ENCODE data around the gene UTS2B. TPM values are rescaled to one million over a fixed set of nuclear protein-coding genes. Genes with fewer than 3 reads are reported as not detected.

The UTS2B gene
- total and polyA plus RNA-seq, 2 of the 13 experiments (the other 11 are each of a cell fraction or from before 2014, with no cell fraction given): 0.03 to 0.46 TPM

DNA sequence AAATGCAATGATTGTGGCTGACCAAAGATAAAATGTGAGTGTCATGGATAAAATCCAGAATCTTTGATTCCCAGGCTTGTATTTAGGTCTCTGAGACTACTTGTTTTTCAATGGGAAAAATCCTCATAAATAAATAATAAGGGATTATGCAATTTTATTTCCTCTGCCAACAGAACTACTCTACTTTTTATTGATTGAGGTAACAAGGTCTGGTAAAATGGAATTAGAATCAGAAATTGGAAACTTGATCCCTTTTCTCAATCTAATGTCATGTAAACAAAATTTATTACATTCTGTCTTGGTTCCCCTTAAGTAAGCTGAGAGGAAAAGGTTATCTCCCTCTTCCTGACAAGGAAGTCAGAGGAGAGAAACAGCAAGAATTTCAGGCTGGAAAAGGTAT lies 49.4 kb downstream of the UTS2B start:
- DNase-seq (ENCODE audit: low spot score): no peak
- H4K20me1 ChIP-seq (ENCODE audit: insufficient read depth, low read length): no peaks in the 10 kb centered on the region
- intact Hi-C loops (cut with micrococcal nuclease; ENCODE audit: unreplicated experiment) (no loop called here), in situ Hi-C loops (cut with HindIII; ENCODE audit: extremely low pct_ligation_motif_present, low pct_unique_long_range_greater_than_20kb) (no loop called here)
- no peaks in the 10 kb centered on the region for H3K9me3 ChIP-seq (ENCODE audit: low read length)
- H3K36me3 ChIP-seq (replicated peaks in 1 of 2; ENCODE audit: control insufficient read depth in 1 of 2, insufficient read depth in 2 of 2, low read length in 2 of 2): no peaks in the 10 kb centered on the region
- H3K4me2 ChIP-seq (ENCODE audit: low read depth, low read length): no peak overlapping the region
- no peak for FAIRE-seq
- H2AFZ ChIP-seq (ENCODE audit: low read length): no peak overlapping the region
- H3K4me3 ChIP-seq (replicated peaks in 1 of 3; ENCODE audit: insufficient read depth in 1 of 3, low read depth in 2 of 3, low read length in 3 of 3): no peak overlapping the region
- no peaks in the 10 kb centered on the region for H3K27me3 ChIP-seq (ENCODE audit: control insufficient read depth in 1 of 2, insufficient read depth in 2 of 2, low read length in 2 of 2)
- no peak overlapping the region for H3K9ac ChIP-seq (ENCODE audit: insufficient read depth, low read depth, low read length)
- no peaks in the 10 kb centered on the region for H3K79me2 ChIP-seq (ENCODE audit: insufficient read depth, low read length)
- no peak for ATAC-seq
- BruUV-seq (replicated peaks): no TSS peak
- ChIA-PET POLR2A (no interaction called here), CTCF (ENCODE audit: low intra/inter-chr PET ratio, low total read pairs) (no interaction called here)
- no peak overlapping the region for H3K27ac ChIP-seq (ENCODE audit: extremely low read length, insufficient read depth, low read length)
- H3K4me1 ChIP-seq (ENCODE audit: insufficient read depth, low read length): no peaks in the 10 kb centered on the region
- TF ChIP-seq, protein P1, sequence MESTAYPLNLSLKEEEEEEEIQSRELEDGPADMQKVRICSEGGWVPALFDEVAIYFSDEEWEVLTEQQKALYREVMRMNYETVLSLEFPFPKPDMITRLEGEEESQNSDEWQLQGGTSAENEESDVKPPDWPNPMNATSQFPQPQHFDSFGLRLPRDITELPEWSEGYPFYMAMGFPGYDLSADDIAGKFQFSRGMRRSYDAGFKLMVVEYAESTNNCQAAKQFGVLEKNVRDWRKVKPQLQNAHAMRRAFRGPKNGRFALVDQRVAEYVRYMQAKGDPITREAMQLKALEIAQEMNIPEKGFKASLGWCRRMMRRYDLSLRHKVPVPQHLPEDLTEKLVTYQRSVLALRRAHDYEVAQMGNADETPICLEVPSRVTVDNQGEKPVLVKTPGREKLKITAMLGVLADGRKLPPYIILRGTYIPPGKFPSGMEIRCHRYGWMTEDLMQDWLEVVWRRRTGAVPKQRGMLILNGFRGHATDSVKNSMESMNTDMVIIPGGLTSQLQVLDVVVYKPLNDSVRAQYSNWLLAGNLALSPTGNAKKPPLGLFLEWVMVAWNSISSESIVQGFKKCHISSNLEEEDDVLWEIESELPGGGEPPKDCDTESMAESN (CRISPR knock-in tag; conservative IDR thresholded peaks at IDR 0.05): no peak
- TF ChIP-seq NFIC (IDR thresholded peaks at IDR 0.05; ENCODE audit: low read length): no peak
- no peak for TF ChIP-seq ZFX (CRISPR knock-in tag; IDR thresholded peaks at IDR 0.05; ENCODE audit: low read depth)
- no peak for TF ChIP-seq ZNF24 (IDR thresholded peaks at IDR 0.05)
- TF ChIP-seq ZNF564 (CRISPR knock-in tag; IDR thresholded peaks at IDR 0.05): no peak
- no peak for TF ChIP-seq TCF7 (IDR thresholded peaks at IDR 0.05; ENCODE audit: low read depth)
- TF ChIP-seq, protein P2, sequence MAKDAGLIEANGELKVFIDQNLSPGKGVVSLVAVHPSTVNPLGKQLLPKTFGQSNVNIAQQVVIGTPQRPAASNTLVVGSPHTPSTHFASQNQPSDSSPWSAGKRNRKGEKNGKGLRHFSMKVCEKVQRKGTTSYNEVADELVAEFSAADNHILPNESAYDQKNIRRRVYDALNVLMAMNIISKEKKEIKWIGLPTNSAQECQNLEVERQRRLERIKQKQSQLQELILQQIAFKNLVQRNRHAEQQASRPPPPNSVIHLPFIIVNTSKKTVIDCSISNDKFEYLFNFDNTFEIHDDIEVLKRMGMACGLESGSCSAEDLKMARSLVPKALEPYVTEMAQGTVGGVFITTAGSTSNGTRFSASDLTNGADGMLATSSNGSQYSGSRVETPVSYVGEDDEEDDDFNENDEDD (CRISPR knock-in tag; IDR thresholded peaks at IDR 0.05; ENCODE audit: borderline replicate concordance): no peak
- no peak for TF ChIP-seq HMG20A (CRISPR knock-in tag; IDR thresholded peaks at IDR 0.05; ENCODE audit: borderline replicate concordance)
- TF ChIP-seq, protein P3, sequence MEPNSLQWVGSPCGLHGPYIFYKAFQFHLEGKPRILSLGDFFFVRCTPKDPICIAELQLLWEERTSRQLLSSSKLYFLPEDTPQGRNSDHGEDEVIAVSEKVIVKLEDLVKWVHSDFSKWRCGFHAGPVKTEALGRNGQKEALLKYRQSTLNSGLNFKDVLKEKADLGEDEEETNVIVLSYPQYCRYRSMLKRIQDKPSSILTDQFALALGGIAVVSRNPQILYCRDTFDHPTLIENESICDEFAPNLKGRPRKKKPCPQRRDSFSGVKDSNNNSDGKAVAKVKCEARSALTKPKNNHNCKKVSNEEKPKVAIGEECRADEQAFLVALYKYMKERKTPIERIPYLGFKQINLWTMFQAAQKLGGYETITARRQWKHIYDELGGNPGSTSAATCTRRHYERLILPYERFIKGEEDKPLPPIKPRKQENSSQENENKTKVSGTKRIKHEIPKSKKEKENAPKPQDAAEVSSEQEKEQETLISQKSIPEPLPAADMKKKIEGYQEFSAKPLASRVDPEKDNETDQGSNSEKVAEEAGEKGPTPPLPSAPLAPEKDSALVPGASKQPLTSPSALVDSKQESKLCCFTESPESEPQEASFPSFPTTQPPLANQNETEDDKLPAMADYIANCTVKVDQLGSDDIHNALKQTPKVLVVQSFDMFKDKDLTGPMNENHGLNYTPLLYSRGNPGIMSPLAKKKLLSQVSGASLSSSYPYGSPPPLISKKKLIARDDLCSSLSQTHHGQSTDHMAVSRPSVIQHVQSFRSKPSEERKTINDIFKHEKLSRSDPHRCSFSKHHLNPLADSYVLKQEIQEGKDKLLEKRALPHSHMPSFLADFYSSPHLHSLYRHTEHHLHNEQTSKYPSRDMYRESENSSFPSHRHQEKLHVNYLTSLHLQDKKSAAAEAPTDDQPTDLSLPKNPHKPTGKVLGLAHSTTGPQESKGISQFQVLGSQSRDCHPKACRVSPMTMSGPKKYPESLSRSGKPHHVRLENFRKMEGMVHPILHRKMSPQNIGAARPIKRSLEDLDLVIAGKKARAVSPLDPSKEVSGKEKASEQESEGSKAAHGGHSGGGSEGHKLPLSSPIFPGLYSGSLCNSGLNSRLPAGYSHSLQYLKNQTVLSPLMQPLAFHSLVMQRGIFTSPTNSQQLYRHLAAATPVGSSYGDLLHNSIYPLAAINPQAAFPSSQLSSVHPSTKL (CRISPR knock-in tag; IDR thresholded peaks at IDR 0.05): no peak
- no peak for TF ChIP-seq ZMYM2 (CRISPR knock-in tag; IDR thresholded peaks at IDR 0.05)
- TF ChIP-seq, protein P4, sequence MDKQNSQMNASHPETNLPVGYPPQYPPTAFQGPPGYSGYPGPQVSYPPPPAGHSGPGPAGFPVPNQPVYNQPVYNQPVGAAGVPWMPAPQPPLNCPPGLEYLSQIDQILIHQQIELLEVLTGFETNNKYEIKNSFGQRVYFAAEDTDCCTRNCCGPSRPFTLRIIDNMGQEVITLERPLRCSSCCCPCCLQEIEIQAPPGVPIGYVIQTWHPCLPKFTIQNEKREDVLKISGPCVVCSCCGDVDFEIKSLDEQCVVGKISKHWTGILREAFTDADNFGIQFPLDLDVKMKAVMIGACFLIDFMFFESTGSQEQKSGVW (CRISPR knock-in tag; IDR thresholded peaks at IDR 0.05; ENCODE audit: borderline replicate concordance): no peak
- TF ChIP-seq MAZ (IDR thresholded peaks at IDR 0.05; ENCODE audit: borderline replicate concordance, low read depth, low read length): no peak
- no peak for TF ChIP-seq MAZ (CRISPR knock-in tag; IDR thresholded peaks at IDR 0.05; ENCODE audit: low read depth)
- TF ChIP-seq JUNB (CRISPR knock-in tag; IDR thresholded peaks at IDR 0.05; ENCODE audit: borderline replicate concordance): no peak
- TF ChIP-seq, protein P5, sequence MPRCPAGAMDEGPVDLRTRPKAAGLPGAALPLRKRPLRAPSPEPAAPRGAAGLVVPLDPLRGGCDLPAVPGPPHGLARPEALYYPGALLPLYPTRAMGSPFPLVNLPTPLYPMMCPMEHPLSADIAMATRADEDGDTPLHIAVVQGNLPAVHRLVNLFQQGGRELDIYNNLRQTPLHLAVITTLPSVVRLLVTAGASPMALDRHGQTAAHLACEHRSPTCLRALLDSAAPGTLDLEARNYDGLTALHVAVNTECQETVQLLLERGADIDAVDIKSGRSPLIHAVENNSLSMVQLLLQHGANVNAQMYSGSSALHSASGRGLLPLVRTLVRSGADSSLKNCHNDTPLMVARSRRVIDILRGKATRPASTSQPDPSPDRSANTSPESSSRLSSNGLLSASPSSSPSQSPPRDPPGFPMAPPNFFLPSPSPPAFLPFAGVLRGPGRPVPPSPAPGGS (CRISPR knock-in tag; IDR thresholded peaks at IDR 0.05): no peak
- TF ChIP-seq, protein P6, sequence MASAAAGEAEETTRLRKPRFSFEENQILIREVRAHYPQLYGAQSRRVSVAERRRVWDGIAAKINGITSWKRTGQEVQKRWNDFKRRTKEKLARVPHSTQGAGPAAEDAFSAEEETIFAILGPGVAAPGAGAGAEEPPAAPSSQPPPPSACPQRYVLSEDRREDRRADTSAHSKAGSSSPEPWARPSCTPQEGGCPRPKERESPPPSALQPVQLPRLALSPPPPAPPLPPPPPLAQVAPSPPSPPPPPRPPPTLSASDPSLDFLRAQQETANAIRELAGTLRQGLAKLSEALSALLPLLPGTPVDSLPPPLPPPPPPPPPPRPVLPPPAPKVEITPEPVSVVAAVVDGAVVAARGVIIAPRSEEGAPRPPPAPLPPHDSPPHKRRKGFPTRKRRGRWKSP (CRISPR knock-in tag; IDR thresholded peaks at IDR 0.05): no peak
